GM21367 (cell line): ENCODE measurements around the gene SLC17A9.

Source experiments
- ATAC-seq: cut with Tn5 transposase; IDR thresholded peaks from one replicate; pipeline ENCODE4 v1.9.1; 2021; ENCODE audit not compliant: unreplicated experiment

The SLC17A9 gene, protein sequence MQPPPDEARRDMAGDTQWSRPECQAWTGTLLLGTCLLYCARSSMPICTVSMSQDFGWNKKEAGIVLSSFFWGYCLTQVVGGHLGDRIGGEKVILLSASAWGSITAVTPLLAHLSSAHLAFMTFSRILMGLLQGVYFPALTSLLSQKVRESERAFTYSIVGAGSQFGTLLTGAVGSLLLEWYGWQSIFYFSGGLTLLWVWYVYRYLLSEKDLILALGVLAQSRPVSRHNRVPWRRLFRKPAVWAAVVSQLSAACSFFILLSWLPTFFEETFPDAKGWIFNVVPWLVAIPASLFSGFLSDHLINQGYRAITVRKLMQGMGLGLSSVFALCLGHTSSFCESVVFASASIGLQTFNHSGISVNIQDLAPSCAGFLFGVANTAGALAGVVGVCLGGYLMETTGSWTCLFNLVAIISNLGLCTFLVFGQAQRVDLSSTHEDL

DNA sequence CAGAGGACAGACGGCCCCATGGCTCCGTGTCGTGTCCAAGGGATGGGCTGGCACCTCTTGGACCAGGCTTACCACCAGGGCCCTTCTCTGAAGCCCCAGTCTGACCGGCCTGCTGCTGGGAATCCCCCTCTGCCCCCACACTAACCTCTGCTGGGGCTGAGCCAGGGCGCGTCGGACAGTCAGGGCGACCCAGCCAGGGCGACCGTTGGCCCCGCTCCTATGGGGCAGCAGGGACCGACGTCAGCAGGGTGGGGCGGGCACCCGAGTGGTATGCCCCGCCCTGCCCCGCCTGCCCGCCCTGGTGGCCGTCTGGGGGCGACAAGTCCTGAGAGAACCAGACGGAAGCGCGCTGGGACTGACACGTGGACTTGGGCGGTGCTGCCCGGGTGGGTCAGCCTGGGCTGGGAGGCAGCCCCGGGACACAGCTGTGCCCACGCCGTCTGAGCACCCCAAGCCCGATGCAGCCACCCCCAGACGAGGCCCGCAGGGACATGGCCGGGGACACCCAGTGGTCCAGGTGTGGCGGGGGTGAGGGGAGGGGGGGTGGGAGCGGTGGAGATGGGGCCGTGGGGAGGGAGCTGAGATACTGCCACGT is at the start of gene SLC17A9:
Gene SLC17A9 (plus strand): TSS at position 337 of the 595 bp plus-strand sequence. CDS start 122 bp downstream, at position 459.
- ATAC-seq: peak; percentile 39

DNA sequence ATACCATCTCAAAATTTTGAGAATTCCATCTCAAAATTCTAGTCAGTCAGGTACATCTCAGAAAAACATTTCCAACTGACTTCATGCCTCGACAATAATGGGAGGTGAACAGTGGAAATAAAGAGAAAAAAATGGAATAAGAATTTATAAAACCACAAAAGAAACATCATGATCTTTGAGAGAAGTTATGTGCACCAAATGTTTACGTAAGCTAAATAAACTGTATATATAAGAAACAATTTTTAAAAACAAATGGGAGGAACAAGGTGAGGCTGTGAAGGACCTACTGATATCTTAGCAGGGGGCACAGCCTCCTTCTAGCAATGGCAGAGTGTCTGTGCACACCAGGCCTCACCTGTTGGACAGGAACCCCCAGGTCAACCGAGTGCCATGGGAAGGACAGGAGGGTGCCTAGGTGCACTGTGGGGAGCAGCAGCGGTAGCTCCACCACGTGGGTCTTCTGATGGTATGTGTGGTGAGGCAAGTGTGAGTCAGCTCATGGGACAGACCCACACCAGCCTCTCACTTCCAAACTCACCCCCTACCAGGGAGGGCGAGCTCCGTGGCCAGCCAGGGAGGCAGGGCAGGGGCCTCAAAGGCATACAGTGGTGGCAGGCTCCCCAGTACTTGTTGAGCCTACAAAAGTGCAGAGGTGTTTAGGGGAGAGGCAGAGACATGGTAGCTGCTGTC is 49.4 kb upstream of the SLC17A9 start:
- ATAC-seq: no peak

DNA sequence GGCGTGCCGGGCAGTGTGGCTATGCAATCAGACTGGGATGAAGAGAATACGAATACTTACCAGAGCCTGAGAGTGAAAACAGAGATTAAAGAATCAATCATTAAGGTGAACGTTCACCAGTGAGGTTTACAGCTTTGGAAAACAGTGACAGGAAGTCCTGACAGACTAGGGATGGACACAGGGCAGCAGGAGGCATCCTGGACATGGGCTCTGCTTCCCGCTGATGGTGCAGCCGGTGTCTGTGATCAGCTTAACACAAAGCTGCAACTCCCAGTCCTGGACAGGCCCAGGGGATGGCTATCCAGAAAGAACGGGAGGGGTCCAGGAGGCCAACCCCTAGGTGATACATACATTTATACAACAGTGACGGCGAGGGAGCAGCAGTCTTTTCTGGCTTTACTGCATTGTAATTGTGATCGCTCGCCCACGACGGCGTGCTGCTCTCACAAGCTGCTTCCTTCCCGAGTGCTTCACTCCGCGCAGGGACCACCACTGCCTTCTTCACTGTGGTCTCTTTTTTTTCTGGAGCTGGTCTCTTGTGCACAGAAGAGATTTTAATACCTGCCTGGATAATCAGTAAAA is 46.9 kb upstream of the SLC17A9 start:
- ATAC-seq: no peak

DNA sequence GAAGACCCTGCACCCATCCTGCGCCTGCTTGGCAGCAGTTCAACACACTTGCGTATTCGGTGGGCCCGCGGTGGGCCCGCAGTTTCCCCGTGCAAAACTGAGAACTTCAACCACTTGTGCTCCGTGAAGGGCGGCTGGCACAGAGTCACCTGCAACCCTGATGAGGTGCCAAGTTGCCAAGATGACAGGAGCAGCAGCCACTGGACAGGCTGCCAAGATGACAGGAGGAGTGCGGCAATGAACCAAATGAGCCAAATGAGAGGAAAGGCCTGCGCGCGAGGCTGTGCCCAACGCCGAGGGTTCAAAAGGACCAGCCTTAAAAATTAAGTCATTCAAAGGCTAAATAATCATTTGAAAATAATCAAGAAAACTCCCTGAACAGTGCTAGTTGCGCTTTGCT is 46.3 kb upstream of the SLC17A9 start:
- ATAC-seq: no peak

DNA sequence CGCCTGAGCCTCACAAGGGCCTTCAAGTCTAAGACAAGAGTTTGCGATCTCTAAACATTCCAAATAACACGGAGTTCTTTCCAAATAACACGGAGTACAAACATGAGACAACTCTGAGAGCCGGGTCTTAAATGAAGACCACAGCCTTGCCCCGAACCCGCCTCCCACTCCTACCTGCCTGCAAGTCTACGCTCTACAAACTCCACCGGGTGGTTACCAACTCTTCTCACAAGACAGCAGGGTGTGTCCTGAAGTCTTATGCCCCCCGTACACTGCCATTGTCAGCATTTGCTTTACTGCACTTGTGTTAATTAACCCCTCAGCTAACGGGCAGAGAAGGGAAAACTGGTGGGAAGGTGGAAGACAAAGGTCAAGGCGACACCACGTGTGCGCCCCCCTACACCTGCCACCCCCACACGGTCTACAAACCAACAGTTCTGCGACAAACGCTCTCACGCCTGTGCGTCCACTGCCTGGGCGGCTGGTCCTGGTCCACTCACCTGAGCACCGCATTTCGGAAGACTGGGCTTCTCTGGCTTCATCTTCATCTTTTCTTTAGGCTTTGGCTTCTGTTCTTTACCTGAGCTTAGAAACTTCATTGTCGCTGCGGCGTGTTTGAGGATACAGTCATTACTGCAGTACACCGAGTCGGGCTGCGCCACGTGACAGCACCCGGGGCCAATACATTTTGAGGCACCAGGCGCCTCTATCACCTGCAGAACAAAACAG is 45.7 kb upstream of the SLC17A9 start:
- ATAC-seq: no peak

DNA sequence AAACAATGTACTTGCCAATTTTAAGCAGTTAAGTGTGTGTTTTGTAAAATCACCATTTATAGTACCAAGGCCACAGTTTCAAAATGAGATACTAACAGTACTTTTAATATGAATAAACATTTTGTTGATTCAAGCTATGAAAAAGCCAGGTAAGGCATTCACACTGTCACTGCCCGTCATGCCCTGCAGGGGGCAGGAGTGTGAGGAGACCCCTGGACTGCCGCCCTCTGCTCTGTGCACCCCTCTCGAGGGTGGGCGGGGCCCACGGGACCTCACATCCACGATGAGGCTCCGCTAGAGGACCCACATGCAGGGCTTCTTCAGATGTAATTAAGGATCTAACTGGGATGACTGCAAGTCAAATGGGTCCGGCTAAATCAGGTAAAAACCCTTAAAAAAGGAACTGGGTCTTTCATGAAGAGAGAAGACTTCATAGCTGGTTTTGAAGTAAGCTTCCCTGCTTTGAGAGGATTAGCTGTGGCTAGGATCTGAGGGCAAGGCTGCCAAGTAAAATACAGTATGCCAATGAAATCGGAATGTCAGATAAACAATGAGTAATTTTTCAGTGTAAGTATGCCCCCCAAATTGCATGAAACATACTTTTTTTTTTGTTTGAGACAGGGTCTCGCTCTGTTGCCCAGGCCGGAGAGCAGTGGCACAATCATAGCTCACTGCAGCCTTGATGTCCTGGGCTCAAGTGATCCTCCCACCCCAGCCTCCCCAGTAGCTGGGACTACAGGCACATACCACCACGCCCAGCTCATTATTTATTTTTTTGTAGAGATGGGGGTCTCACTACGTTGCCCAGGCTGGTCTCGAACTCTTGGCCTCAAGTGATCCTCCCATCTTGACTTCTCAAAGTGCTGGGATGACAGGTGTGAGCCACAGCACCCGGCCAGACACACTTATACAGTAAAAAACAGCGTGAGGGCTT is 44.9 kb upstream of the SLC17A9 start:
- no peak for ATAC-seq

DNA sequence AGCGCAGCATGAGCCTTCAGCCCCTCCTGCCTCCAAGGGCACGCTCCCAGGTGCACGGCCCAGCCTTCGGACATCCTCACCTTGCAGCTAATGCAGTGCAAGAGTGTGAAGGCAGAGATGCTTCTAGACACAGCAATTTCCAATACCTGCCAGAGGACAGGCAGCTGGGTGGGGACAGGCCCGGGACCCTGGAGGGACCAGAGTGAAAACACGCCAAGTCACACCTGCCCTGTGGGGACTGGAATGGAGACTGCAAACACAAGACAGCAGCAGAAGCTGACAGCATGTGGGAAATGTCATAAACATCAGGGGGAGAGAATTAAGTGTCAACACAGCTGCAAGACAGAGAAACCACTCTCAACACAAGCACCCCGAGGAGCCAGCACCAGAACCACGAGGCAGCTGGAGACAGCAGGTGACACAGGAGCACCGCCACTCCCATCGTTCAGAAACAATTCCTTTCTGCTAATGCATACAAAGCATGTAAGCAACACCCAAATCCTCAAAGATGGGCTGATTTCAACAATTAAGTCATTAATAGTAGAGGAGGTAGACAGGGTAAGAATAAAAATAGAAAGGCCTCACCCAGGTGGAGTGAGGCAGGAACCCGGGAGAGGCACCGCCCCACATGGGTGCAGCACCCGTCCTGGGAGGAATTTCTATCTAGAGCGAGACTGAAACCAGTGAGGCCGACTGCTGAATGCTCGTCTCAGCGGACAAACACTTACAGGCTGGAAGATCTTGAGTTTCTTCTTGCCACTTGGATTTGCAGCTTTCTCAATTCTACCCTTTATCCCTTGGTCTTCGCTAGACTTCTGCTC is 43.3 kb upstream of the SLC17A9 start:
- no peak for ATAC-seq

DNA sequence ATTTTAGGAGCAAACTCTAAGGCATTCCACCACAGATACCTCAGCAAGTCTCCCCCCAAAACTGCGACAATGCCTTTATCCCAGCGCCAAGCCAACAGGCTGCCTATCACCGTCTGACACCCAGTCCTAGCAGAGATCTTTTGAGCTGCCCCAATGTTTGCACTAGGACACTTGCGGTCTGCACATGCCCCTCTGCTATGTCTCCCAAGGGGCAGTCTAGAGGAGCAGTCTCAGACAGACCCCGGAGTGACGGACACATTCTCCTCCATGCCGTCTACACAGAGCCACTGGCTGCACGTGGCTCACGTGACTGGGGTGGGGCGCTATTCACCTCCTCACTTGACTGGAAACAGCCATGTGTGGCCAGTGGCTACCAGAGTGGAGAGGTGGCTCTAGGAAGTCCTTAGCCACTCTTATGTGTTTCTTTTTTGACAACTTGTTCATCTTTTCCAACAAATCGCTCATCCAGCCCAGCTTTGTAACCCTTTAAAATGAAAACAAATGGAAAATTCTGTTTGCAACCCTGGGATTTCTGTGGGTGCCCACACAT is 42.2 kb upstream of the SLC17A9 start:
- no peak for ATAC-seq

DNA sequence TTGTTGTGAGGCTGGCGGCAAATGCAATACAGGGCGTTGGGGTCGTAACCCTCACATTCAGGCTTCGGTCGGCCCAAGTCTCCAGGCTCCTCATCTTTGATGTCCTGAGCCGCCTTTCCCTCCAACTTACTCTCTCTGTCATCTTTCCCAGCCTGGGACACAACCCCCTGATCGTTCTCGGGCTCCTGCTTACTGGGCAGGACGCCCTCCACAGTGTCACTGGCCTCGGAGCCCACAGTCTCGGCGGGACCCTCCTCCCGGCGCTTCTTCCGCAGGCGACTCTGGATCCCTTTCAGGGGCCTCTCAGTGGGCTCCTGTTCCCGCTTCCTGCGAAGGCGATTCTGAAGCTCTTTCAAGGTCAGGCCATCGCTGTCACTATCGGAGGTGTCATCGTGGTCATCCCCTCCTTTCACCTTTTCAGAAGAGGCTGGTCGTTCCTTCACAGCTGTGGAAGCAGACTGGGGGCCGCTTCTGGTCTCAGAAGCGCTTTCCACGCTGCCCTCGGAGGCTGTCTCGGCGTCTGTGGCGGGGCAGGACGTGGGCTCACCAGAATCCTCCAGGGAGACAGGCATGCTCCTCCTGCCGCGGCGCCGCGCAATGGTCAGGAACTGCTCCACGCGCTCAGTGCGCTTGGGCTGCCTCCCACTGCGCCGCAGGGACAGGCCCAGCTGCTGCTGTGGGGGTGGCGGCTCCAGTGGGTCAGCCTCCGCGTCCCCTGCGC is 41.6 kb upstream of the SLC17A9 start:
- ATAC-seq: no peak

DNA sequence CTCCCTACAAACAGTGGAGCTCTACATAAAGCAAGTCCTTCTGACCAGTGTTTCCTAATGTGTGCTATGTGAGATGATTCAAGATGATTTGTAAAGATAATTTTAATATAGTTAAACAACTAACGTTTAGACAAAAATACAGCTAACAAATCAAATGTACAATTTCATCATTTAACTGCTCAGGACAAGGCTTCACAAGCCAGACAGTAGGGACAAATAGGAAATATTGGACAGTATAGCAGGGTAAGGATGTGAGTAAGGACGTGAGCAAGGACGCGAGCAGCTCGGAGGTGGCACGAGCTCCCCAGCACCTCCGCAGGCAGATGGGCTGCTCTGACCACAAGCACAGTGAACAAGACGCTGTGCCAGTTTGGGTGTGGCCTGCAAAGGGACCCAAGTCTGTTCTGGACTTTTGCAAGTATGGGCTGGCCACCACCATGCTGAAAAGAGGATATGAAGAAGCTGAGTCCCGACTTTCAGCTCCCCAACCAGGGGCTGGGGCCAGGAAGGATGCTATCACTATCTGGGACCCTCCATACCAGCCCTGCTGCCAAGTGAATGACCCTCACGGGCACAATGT is 40.7 kb upstream of the SLC17A9 start:
- ATAC-seq: no peak

DNA sequence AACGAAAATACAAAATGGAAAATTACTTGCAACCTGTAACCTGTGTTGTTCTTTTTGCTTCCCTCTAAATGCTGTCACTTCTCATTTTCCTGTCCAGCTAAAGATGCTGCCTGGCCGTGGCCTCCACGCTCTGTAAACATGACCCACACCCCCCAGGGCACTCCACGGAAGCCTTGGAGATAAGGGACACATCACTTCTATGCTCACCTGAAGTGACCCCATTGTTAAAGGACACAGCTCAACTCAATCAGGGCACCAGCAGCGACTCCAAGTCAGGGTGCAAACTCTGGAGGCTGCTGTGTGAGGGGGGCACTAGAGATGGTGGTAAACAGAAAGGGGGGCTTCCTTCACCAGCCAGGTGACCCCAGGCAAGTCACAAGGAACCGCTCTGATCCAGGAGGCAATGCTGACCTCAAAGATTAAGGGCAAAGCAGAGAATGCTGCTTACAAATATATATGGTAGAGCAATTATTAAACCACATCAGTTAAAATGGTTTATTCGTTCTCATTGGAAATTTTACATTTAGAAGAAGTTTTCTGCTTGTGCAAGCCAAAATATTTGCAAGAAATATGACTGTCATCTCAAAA is 39.4 kb upstream of the SLC17A9 start:
- no peak for ATAC-seq

DNA sequence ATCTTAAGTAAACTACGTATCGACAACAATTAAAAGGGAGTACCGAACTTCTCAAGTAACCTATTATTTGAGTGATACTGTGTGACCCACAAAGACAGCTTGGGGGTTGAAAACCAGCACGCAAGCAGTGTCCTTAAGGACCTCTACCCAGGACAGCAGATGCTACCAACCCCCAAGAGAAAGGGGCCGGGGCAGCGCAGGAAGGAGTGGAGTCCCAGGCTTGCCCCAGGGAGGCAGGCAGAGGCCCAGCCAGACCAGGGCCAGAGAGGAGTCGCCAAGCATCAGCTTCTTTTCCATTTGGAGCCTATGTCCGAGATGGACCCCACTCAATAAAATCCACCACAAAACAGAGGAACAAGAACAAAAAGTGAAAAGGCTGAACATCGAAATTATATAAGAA is 38.1 kb upstream of the SLC17A9 start:
- ATAC-seq: no peak

DNA sequence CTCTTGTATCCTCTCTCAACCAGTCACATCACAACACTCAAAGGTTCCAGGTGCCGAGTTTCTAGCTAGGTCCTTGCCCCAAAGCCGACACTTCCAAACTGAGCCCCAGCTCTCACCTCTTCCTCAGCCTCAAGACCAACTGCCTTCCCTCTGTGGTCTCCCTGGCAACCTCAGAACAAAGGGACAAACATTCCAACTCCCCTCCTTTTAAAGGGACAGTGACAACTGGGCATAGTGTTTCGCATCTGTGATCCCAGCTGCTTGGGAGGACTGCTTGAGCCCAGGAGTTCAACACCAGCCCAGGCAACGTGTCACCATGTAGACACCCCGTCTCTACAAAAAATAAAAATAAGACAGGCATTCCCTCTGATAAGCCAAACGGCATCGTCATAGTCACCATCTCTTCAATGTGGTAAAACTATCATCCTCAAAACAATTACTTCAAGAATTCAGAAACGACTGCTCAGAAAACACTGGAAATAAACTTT is 37.5 kb upstream of the SLC17A9 start:
- ATAC-seq: no peak

DNA sequence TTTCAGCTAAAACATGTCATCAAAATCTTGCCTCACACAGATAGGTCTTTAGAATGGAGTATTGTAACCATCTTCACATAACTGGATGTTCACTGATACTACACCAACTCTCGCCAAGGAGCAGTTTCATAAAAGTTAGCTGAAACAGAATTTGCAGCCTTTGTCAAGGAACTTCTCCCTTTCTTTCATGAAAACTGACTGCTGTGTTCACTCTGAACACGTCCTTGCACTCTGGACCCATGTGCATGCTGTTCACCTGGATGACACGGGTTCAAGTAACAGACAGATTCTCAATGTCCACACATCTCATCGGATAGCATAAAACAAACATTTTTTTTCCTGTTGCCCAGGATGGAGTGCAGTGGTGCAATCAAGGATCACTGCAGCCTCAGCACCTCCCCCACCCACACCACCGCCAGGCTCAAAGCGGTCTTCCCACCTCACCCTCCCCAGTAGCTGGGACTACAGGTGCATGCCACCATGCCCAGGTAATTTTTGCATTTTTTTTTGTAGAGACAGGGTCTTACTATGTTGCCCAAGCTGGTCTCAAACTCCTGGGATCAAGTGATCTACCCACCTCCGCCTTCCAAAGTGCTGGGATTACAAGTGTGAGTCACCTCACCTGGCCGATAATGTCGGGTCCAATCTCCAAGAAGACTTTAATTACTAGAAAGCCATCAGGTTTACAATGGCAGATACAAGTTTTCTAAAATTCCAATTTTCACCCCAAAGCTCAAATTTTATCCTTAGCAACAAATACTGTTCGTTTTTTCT is 35.6 kb upstream of the SLC17A9 start:
- ATAC-seq: no peak

DNA sequence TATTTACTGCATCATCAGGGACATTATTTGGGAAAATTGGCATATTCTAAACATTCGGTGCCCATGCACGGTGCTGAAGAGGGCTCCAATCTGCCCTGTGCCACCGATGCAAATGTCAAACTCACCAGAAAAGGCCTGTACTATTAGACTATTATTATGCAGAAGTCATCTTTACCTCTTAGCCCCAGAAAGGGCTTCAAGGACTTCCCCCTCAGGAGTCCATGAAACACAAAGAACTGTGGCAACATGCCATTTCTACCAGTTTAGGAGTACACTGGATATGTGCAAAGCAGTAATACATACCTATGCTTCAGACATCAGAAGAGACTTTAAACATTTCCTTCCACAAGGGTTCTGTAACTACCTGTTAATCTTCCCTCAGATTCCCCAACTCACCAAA is 34.8 kb upstream of the SLC17A9 start:
- ATAC-seq: no peak

DNA sequence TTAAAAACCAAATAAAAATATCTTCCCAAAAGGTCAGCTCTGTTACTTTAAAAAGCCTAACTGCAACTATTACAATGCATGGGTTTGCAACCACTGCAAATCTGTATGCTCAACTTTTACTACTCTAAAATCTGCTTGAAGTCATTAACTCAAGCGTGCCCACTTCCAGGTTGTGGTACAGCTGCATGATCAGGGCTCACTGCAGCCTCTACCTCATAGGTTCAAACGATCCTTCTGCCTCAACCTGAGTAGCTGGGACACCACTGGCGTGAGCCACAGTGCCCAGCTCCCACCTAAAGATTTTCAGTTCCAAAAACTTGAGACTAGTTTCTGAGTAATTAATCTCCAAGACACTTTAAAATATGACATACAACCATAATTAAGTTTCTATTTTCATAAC is 34.4 kb upstream of the SLC17A9 start:
- ATAC-seq: no peak
